Hepatocyte (in vitro differentiated cells): Measurements from ENCODE around the gene POGLUT3. TPM values are rescaled to one million over a fixed set of nuclear protein-coding genes. Genes with fewer than 3 reads are reported as not detected.

ENCODE experiments used
- DNase-seq: peaks from one replicate; pipeline ENCODE4 v3.0.0-alpha.2; 2016; ENCODE audit warnings: low spot score
- H2AFZ ChIP-seq: fragments of 200-600 bp; sonication (generic); 2 replicates; pipeline ENCODE4 v1.6.0; 2016; ENCODE audit warnings: antibody characterized with exemption, mild to moderate bottlenecking
- H3K27ac ChIP-seq: fragments of 200-600 bp; sonication (generic); 2 replicates; pipeline ENCODE4 v1.5.1; 2016; ENCODE audit warnings: mild to moderate bottlenecking
- H3K27me3 ChIP-seq: fragments of 200-600 bp; sonication (generic); 2 replicates; pipeline ENCODE4 v1.6.1; 2016
- H3K36me3 ChIP-seq: fragments of 200-600 bp; sonication (generic); replicated peaks from 2 replicates; pipeline ENCODE4 v1.5.1; 2016; ENCODE audit warnings: low read depth; ENCODE audit not compliant: insufficient read depth
- H3K4me1 ChIP-seq: fragments of 200-600 bp; sonication (generic); 2 replicates; pipeline ENCODE4 v1.5.1; 2016; ENCODE audit warnings: mild to moderate bottlenecking, moderate library complexity; ENCODE audit not compliant: insufficient read depth
- H3K4me2 ChIP-seq: fragments of 200-600 bp; sonication (generic); 2 replicates; pipeline ENCODE4 v1.6.0; 2016
- H3K4me3 ChIP-seq: fragments of 200-600 bp; sonication (generic); 2 replicates; pipeline ENCODE4 v1.5.1; 2016; ENCODE audit warnings: mild to moderate bottlenecking
- H3K79me2 ChIP-seq: fragments of 200-600 bp; sonication (generic); 2 replicates; pipeline ENCODE4 v1.6.0; 2017; ENCODE audit warnings: mild to moderate bottlenecking
- H3K9me2 ChIP-seq: fragments of 200-600 bp; sonication (generic); replicated peaks from 2 replicates; pipeline ENCODE4 v1.6.0; 2017; ENCODE audit warnings: mild to moderate bottlenecking; ENCODE audit not compliant: insufficient read depth
- H3K9me3 ChIP-seq: fragments of 200-600 bp; sonication (generic); 2 replicates; pipeline ENCODE4 v1.5.1; 2016; ENCODE audit warnings: low read depth, mild to moderate bottlenecking
- H4K20me1 ChIP-seq: fragments of 200-600 bp; sonication (generic); 2 replicates; pipeline ENCODE4 v1.6.0; 2016; ENCODE audit warnings: mild to moderate bottlenecking; ENCODE audit not compliant: insufficient read depth, poor library complexity, severe bottlenecking
- EZH2 ChIP-seq: fragments of 200-600 bp; sonication (generic); IDR thresholded peaks from 2 replicates; pipeline ENCODE4 v1.6.1; 2016; ENCODE audit warnings: antibody characterized with exemption, mild to moderate bottlenecking, borderline replicate concordance
- EZH2phosphoT487 ChIP-seq: fragments of 200-600 bp; sonication (generic); IDR thresholded peaks from one replicate; pipeline ENCODE4 v1.6.1; 2018; ENCODE audit warnings: antibody characterized with exemption, mild to moderate bottlenecking, low read depth, moderate library complexity; ENCODE audit not compliant: unreplicated experiment, severe bottlenecking
- WGBS: methylation state at CpG from one replicate; pipeline ENCODE4 v1.1.6; 2016; ENCODE audit warnings: low lambda C conversion rate; ENCODE audit errors: missing lambda C conversion rate; 5-methylcytosine and 5-hydroxymethylcytosine counted together
- polyA plus RNA-seq: library from polyadenylated mRNA; unstranded; fragments of >200 nt; fragmentation: Nextera tagmentation; extraction: Ambion mirVana; gene quantifications from 2 replicates; pipeline ENCODE4 v1.2.1, GENCODE V29; 2016
- total RNA-seq: library from RNA; depleted of rRNA; stranded (reverse); fragments of >200 nt; gene quantifications from 2 replicates; pipeline ENCODE4 v1.2.3, GENCODE V29; 2014
- TF ChIP-seq, protein P1 (sequence below): fragments of 200-600 bp; sonication (generic); IDR thresholded peaks from 2 replicates; pipeline ENCODE4 v1.5.1; 2016; ENCODE audit warnings: antibody characterized with exemption, mild to moderate bottlenecking; ENCODE audit not compliant: poor library complexity

POGLUT3 gene
- total and polyA plus RNA-seq, 2 experiments from 2014 or later, result 20.4 to 30.6 TPM

DNA sequence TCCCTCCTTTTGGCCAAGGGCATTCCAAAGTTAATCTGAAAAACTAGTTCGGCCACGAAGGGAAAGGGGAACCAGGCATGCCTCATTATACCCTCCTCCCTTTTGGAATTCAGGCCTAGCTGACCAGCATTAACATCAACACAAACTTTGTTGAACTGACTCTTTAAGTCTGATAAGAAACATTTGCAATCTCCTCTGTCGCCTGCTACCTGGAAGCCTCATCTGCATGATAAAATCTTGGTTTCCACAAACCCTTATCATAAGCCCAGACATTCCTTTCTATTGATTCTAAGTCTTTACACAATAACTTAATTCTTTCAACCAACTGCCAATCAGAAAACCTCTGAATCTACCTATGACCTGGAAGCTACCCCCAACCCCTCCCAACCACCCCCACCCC lies 11.4 kb downstream of the POGLUT3 start:
- Histone ChIP-seq H3K79me2 (no peaks in the 10 kb centered on the region), H3K27me3 (no peaks in the 10 kb centered on the region), H2AFZ (no peak overlapping the region), H3K36me3 (no peaks in the 10 kb centered on the region), H3K27ac (no peak overlapping the region), H3K4me2 (no peak overlapping the region), H3K9me3 (no peaks in the 10 kb centered on the region), H4K20me1 (no peaks in the 10 kb centered on the region), H3K4me3 (no peak overlapping the region), H3K4me1 (no peaks in the 10 kb centered on the region), H3K9me2 (no peaks in the 10 kb centered on the region)
- TF ChIP-seq EZH2phosphoT487 (no peak), EZH2 (no peak)
- TF ChIP-seq, protein P1, sequence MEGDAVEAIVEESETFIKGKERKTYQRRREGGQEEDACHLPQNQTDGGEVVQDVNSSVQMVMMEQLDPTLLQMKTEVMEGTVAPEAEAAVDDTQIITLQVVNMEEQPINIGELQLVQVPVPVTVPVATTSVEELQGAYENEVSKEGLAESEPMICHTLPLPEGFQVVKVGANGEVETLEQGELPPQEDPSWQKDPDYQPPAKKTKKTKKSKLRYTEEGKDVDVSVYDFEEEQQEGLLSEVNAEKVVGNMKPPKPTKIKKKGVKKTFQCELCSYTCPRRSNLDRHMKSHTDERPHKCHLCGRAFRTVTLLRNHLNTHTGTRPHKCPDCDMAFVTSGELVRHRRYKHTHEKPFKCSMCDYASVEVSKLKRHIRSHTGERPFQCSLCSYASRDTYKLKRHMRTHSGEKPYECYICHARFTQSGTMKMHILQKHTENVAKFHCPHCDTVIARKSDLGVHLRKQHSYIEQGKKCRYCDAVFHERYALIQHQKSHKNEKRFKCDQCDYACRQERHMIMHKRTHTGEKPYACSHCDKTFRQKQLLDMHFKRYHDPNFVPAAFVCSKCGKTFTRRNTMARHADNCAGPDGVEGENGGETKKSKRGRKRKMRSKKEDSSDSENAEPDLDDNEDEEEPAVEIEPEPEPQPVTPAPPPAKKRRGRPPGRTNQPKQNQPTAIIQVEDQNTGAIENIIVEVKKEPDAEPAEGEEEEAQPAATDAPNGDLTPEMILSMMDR, result no peak
- DNase-seq, result no peak
- WGBS, result 70% methylated on average over 3 of the region's 3 CpGs

DNA sequence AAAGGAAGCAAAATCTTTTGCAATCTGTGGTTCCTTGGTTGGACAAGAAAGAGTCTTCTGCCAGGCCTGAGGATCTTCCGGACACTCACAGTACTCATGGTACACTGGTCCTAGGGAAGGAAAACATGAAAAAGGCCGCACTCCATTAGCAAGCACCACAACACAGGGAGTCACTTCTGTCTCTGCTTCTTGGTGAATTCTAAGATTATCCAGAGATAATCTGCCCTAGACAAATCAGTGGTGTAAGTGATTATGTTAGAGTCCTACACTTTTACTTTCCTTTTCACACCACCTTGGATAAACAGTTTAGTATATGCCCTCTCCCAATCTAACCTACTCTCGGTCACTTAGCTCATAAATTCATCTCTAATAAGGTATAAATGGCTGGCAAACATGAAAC lies 11.9 kb downstream of the POGLUT3 start:
- Histone ChIP-seq H3K27me3 (no peaks in the 10 kb centered on the region), H3K4me3 (no peak overlapping the region), H3K27ac (no peak overlapping the region), H3K36me3 (no peaks in the 10 kb centered on the region), H2AFZ (no peak overlapping the region), H3K4me2 (no peak overlapping the region), H3K4me1 (no peaks in the 10 kb centered on the region), H3K9me3 (no peaks in the 10 kb centered on the region), H4K20me1 (no peaks in the 10 kb centered on the region), H3K79me2 (no peaks in the 10 kb centered on the region), H3K9me2 (no peaks in the 10 kb centered on the region)
- no peak for DNase-seq
- TF ChIP-seq EZH2 (no peak), EZH2phosphoT487 (no peak)
- TF ChIP-seq, protein P1, result no peak
- 88% methylated on average over 3 of the region's 3 CpGs for WGBS

DNA sequence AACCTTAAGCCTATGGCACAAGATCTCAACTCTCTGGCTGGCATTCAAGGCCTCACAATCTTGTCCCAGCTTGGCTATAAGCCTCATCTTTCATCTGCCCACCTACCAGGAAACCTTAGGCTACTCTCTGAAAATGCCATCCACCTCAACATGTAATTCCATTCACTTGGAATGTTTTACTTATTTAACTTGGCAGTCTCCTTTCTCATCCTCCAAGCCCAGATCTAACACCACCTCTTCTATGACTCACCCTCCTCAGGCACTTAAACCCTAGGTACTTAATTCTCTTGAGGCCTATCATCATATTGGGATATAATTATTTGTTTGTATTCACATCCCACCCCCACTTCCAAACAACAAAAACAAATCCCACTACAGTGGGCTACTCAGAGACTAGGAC lies 15.0 kb downstream of the POGLUT3 start:
- no peak overlapping the region for H2AFZ ChIP-seq
- DNase-seq, result no peak
- no peaks in the 10 kb centered on the region for H3K9me2 ChIP-seq
- H3K4me3 ChIP-seq, result no peak overlapping the region
- H3K36me3 ChIP-seq, result no peaks in the 10 kb centered on the region
- no peaks in the 10 kb centered on the region for H3K4me1 ChIP-seq
- H3K79me2 ChIP-seq, result no peaks in the 10 kb centered on the region
- H3K27me3 ChIP-seq, result no peaks in the 10 kb centered on the region
- no peaks in the 10 kb centered on the region for H3K9me3 ChIP-seq
- H4K20me1 ChIP-seq, result no peaks in the 10 kb centered on the region
- no peak overlapping the region for H3K4me2 ChIP-seq
- TF ChIP-seq EZH2phosphoT487, result no peak
- TF ChIP-seq, protein P1, result no peak
- no peak for TF ChIP-seq EZH2
- no peak overlapping the region for H3K27ac ChIP-seq
